Duodenal mucosa (tissue), 2 donors: ENCODE data around the gene MLN.

ENCODE experiments used
- H3K27ac ChIP-seq: one replicate; pipeline ENCODE4 v1.7.0; 2013; ENCODE audit warnings: low read depth, low read length
- H3K27me3 ChIP-seq, 2 donors: one replicate each; pipeline ENCODE4 v1.7.0; 2013; ENCODE audit warnings: low read length in 2 of 2, control low read depth in 1 of 2; ENCODE audit not compliant: insufficient read depth in 2 of 2, control insufficient read depth in 1 of 2
- H3K36me3 ChIP-seq, 2 donors: one replicate each; pipeline ENCODE4 v1.7.0; 2013; ENCODE audit warnings: low read length in 2 of 2, control low read depth in 1 of 2; ENCODE audit not compliant: insufficient read depth in 2 of 2, control insufficient read depth in 1 of 2
- H3K4me1 ChIP-seq, 2 donors: one replicate each; pipeline ENCODE4 v1.7.0; 2013; ENCODE audit warnings: low read length in 2 of 2, control low read depth in 1 of 2; ENCODE audit not compliant: insufficient read depth in 2 of 2, control insufficient read depth in 1 of 2
- H3K4me3 ChIP-seq, 2 donors: one replicate each; pipeline ENCODE4 v1.7.0; 2013; ENCODE audit warnings: low read length in 2 of 2, low read depth in 1 of 2
- H3K9ac ChIP-seq, 2 donors: one replicate each; pipeline ENCODE4 v1.7.0; 2013; ENCODE audit warnings: low read length in 2 of 2, low read depth in 1 of 2
- H3K9me3 ChIP-seq, 2 donors: one replicate each; pipeline ENCODE4 v1.7.0; 2013; ENCODE audit warnings: low read length in 2 of 2, control low read depth in 1 of 2; ENCODE audit not compliant: control insufficient read depth in 1 of 2

MLN gene

GRCh38 chr6:33782561-33782960 is 21.2 kb downstream of the MLN start:
- no peak overlapping the region for H3K4me3 ChIP-seq
- H3K4me1 ChIP-seq, result peaks cover 20 to 24% of the 10 kb centered on the region in 2 donors
- no peak overlapping the region for H3K9ac ChIP-seq
- H3K27me3 ChIP-seq, result no peaks in the 10 kb centered on the region
- H3K9me3 ChIP-seq, result no peaks in the 10 kb centered on the region
- peaks cover 68 to 81% of the 10 kb centered on the region in 2 donors for H3K36me3 ChIP-seq
- no peak overlapping the region for H3K27ac ChIP-seq

DNA sequence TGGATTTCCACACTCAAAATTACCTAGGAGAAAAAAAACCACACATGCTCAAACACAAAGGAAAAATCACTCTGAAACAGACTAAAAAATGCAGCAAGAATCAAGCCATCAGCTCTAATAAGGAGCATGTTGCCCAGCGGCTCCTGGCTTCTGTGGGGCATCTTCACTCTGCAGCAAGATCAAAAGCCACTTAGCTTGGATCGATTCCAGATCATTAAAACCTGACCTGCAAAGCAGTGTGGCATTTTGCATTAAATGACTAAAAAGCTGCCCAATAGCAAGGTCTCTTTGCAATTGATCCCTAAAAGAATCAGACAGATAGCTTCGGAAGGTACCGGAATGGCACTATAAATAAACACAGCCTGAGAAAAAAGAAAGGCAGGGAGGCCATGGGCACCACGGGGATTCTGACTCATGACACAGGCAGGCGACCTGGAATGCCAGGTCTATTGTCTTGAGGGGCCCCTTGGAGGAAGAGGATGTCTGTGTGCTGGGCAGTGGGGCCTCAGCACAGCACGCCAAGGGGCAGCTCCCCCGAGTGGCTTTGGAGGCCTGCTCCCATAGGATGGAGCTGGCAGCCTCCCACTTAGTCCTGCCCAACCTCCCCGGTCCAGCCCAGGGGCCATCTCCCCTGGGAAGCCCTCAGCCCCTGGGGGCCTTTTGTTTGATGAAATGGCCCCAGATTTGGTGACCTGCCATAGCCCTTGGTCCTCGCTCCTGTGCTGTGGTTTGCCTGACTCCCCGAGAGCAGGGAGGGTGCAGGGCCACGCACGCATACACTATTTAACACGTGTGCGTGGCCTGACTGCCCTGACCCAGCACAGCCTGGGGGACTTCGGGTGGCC is 22.4 kb downstream of the MLN start:
- Histone ChIP-seq H3K27ac (no peak overlapping the region), H3K9me3 (no peaks in the 10 kb centered on the region), H3K4me1 (peaks cover 9 to 12% of the 10 kb centered on the region in 2 donors), H3K27me3 (no peaks in the 10 kb centered on the region), H3K36me3 (peaks cover 80 to 93% of the 10 kb centered on the region in 2 donors), H3K4me3 (no peak overlapping the region), H3K9ac (no peak overlapping the region)

DNA sequence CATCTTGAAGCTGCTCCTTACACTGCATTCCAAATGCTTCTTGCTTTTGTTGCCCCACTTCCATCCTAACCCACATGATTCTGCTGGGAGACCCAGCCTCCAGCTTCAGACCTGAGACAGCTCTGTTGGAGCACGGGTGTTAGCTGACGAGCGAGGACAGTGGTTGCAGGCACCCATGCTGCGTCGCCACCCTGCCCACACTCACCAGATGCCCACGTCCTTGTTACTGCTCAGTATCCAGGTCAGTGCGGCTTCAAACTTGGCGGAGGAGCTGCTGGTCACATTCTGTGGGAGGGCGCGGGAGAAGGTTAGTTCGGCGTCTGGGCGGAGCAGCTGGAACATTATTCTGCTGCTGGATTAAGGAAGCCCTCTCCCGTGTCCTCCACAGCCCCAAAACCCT is 23.9 kb downstream of the MLN start:
- no peaks in the 10 kb centered on the region for H3K4me1 ChIP-seq
- H3K27ac ChIP-seq, result no peak overlapping the region
- H3K9ac ChIP-seq, result no peak overlapping the region
- no peaks in the 10 kb centered on the region for H3K9me3 ChIP-seq
- H3K4me3 ChIP-seq, result no peak overlapping the region
- H3K36me3 ChIP-seq, result peaks cover 87 to 98% of the 10 kb centered on the region in 2 donors
- H3K27me3 ChIP-seq, result no peaks in the 10 kb centered on the region

GRCh38 chr6:33779290-33779689 is 24.5 kb downstream of the MLN start:
- no peaks in the 10 kb centered on the region for H3K4me1 ChIP-seq
- peaks cover 87 to 98% of the 10 kb centered on the region in 2 donors for H3K36me3 ChIP-seq
- H3K27ac ChIP-seq, result no peak overlapping the region
- H3K9me3 ChIP-seq, result no peaks in the 10 kb centered on the region
- no peak overlapping the region for H3K4me3 ChIP-seq
- no peak overlapping the region for H3K9ac ChIP-seq
- H3K27me3 ChIP-seq, result no peaks in the 10 kb centered on the region

DNA sequence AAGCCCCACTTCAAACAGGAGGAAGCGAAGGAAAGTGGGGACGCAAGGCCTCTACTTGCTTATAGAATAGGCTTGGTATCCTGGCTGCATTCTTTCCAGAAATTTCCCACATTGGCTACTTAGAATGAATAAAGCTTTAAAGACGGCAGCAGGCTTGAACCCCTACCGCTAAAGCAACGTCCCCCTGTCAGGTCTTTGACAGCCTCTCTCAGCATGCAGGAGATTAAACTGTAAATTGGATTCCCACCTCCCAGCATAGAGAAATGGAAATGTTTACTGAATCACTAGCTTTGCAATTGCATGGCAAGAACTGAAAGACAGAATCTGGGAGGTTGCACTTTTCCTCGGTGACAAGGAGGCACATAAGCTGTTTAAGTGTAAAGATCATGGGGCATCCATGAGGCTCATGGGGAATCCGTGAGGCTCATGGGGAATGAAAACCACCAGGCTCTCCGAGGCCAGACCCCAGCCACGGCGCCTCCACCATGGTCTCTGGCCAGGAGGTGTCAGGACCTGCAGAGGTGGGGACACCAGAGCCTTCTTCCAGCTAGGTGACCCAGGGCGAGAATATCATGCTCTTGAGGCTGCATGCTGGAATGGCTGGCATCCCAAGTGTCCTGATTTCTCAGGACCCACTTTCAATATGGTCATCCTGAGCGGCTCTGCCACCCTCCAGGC is 25.2 kb downstream of the MLN start:
- Histone ChIP-seq H3K9ac (no peak overlapping the region), H3K27me3 (no peaks in the 10 kb centered on the region), H3K4me1 (no peaks in the 10 kb centered on the region), H3K27ac (no peak overlapping the region), H3K9me3 (no peaks in the 10 kb centered on the region), H3K4me3 (no peak overlapping the region), H3K36me3 (peaks cover 85 to 96% of the 10 kb centered on the region in 2 donors)

DNA sequence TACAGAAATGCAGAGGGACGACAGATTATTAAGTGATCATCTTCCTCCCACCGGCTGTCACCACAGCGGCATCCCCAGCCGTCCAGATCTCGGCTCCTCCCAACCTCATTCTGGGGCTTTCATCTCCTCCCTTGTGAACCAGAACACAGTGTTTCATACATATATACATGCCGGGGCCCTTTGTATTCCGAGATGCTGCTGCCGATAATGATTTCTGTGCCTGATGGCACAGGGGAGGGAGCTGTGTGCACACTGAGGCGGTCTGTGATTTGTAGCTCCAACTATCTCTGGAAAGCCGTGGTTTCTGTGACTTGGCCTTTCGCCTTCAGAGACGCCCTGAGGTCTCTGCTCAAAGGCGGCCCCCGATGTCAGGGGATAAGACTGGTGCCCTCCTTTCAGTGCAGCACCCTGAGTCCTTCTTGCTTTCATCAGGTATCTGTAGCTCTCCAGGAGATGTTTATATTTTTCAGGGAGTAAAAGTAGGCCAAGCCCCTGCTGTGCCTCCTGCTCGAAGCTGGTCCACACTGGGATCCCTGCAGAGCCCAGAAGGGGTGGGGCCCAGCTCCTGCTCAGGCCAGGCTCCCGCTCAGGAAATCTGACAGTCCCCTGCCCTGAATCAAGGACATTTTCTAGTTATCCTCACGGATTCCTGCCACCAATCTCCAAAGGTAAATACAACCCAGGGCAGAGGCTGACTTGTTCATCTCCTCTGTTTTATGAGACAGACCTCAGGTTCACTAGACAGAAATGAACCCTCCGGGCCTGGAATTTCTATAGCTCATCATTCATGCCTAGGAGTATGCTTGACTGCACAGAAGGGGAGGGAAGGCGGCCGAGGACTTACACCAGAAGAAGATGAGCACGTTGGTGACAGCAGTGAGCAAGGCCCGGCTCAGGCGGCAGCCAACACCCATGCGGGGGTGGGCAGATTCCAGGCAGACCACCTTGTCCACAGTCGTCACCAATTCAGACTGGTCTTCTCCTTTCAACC is 26.1 kb downstream of the MLN start:
- no peak overlapping the region for H3K27ac ChIP-seq
- H3K4me1 ChIP-seq, result peaks cover 0 to 2% of the 10 kb centered on the region in 2 donors
- H3K36me3 ChIP-seq, result peaks cover 81 to 95% of the 10 kb centered on the region in 2 donors
- no peak overlapping the region for H3K9ac ChIP-seq
- H3K27me3 ChIP-seq, result no peaks in the 10 kb centered on the region
- no peaks in the 10 kb centered on the region for H3K9me3 ChIP-seq
- no peak overlapping the region for H3K4me3 ChIP-seq

DNA sequence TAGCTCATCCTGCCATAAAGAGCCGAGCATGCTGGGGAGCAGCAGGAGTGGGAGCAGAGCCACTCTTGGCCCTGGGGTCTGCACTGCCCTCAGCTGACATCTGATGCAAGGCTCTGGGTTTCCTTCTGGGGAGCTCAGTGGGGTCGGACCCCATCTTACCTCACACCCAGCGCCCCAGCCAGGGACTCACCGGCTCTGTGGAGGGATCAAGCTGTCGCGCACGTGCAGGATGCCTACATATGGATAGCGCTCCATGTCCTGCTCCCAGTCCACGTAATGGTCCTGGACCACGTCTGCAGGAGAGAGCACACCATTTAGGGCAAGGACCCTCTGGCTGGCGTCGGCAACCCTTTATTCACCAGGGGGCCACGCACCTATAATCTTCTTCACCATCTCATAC is 27.0 kb downstream of the MLN start:
- peaks cover 72 to 95% of the 10 kb centered on the region in 2 donors for H3K36me3 ChIP-seq
- no peaks in the 10 kb centered on the region for H3K9me3 ChIP-seq
- no peak overlapping the region for H3K27ac ChIP-seq
- no peak overlapping the region for H3K4me3 ChIP-seq
- no peak overlapping the region for H3K9ac ChIP-seq
- H3K27me3 ChIP-seq, result no peaks in the 10 kb centered on the region
- peaks cover 7% of the 10 kb centered on the region in 2 donors for H3K4me1 ChIP-seq

GRCh38 chr6:33776186-33776585 is 27.6 kb downstream of the MLN start:
- H3K9me3 ChIP-seq, result no peaks in the 10 kb centered on the region
- peaks cover 70 to 90% of the 10 kb centered on the region in 2 donors for H3K36me3 ChIP-seq
- H3K4me1 ChIP-seq, result peaks cover 7 to 9% of the 10 kb centered on the region in 2 donors
- H3K27me3 ChIP-seq, result no peaks in the 10 kb centered on the region
- no peak overlapping the region for H3K9ac ChIP-seq
- no peak overlapping the region for H3K27ac ChIP-seq
- H3K4me3 ChIP-seq, result no peak overlapping the region

DNA sequence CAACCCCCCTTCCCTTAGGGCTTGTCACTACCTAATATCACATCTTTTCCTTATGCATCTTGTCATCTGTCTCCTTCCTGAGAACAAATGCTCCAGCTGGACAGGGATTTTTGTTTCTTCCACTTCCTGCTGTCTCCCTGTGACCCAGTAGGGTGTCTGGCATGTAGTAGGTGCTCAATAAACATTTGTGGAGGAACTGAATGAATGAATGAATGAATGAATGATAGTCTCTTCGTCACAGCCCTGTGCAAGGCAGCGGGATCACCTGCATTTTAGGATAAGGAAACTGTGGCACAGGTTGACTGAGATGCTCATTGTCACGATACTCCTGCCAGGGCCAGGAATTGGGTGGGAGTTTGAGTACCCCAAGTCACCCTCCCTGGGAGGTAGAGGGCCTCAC is 29.0 kb downstream of the MLN start:
- Histone ChIP-seq H3K36me3 (peaks cover 58 to 76% of the 10 kb centered on the region in 2 donors), H3K27me3 (peaks cover 2 to 4% of the 10 kb centered on the region in 2 donors), H3K9me3 (no peaks in the 10 kb centered on the region), H3K4me1 (peaks cover 7 to 19% of the 10 kb centered on the region in 2 donors), H3K4me3 (no peak overlapping the region), H3K27ac (no peak overlapping the region), H3K9ac (no peak overlapping the region)
